ENCODE data around the gene NEK11. TPM values are rescaled to one million over a fixed set of nuclear protein-coding genes. Genes with fewer than 3 reads are reported as not detected.
A peak's percentile ranks its signal among the peaks of the same experiment; 100 is the strongest.
"Not testable (repeated sequence)": the region's sequence is repeated elsewhere in the genome, so short reads cannot be mapped to it uniquely, and the experiment has no call there.

The NEK11 gene
- total RNA-seq, 1 experiment from 2014 or later = 1.5 TPM

DNA sequence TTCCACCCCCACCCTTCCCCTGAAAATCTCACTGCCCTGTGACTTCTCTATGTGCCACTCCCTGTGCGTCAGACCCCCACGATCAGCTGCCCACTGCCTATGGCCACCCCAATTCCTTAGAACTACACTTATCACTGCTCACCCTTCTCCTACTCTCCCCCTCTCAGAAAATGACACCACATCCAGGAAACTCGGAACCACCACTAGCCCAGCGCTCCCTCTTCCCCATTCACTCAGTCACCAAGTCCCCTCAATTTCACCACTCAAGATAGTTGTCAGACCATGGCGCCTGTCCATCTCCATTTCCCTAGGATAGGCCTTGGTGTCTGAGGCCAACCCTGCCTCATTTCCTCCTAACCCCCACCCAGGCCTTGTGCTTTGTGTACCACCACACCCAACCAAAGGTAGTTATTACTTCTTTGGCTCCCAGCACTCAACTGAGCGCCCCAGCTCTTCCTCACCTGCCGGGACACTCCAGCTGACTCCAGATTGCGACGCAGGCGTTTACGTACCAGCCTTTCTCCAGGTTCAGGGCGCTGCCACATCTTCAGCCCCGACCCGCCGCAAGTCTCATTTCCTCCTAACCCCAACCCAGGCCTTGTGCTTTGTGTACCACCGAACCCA is 354.3 kb downstream of the NEK11 start:
- DNase-seq; H3K27me3 ChIP-seq (ENCODE audit: control insufficient read depth, insufficient read depth, low read length); H3K36me3 ChIP-seq (replicated peaks; ENCODE audit: control insufficient read depth, insufficient read depth, low read length): not testable (repeated sequence)
- peak overlapping the region; percentile 67 for H3K4me3 ChIP-seq (ENCODE audit: insufficient read depth, low read depth, low read length)

DNA sequence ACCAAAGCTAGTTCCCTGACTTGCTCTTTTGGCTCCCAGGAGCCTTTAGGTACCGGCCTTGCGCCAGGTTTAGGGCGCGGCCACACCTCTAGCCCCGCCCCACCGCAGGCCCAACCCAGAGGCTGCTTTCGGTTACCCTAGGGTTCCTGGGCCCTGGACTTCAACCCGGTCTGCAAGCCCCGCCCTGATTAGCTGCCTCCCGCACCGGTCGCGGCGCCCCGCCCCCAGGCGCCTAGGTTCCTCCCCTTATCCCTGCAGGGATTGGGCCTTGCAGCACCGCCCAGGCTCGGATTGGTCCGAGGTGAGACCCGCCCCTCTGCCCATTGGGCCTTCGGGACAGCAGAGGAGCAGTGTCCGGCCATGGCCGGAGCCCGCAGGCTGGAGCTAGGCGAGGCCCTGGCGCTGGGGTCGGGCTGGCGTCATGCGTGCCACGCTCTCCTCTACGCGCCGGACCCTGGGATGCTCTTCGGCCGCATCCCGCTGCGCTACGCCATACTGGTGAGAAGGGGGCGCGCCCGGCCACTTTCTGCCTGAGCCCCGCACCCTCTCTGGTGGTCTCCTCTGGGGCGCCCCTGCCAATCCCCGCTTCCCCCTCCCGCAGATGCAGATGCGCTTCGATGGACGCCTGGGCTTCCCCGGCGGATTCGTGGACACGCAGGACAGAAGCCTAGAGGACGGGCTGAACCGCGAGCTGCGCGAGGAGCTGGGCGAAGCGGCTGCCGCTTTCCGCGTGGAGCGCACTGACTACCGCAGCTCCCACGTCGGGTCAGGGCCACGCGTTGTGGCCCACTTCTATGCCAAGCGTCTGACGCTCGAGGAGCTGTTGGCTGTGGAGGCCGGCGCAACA is 355.0 kb downstream of the NEK11 start, which contains the start of gene NUDT16:
TSS of gene NUDT16 (plus strand) at position 330 of the 847 bp plus-strand sequence. CDS start at position 361, 31 bp downstream.
- Histone ChIP-seq H3K36me3 (replicated peaks; ENCODE audit: control insufficient read depth, insufficient read depth, low read length) (peaks cover 5% of the 10 kb centered on the region), H3K4me3 (ENCODE audit: insufficient read depth, low read depth, low read length) (peak within 1 kb of the TSS; percentile 87), H3K27me3 (ENCODE audit: control insufficient read depth, insufficient read depth, low read length) (no peaks in the 10 kb centered on the region)
- DNase-seq = peak; percentile 97

DNA sequence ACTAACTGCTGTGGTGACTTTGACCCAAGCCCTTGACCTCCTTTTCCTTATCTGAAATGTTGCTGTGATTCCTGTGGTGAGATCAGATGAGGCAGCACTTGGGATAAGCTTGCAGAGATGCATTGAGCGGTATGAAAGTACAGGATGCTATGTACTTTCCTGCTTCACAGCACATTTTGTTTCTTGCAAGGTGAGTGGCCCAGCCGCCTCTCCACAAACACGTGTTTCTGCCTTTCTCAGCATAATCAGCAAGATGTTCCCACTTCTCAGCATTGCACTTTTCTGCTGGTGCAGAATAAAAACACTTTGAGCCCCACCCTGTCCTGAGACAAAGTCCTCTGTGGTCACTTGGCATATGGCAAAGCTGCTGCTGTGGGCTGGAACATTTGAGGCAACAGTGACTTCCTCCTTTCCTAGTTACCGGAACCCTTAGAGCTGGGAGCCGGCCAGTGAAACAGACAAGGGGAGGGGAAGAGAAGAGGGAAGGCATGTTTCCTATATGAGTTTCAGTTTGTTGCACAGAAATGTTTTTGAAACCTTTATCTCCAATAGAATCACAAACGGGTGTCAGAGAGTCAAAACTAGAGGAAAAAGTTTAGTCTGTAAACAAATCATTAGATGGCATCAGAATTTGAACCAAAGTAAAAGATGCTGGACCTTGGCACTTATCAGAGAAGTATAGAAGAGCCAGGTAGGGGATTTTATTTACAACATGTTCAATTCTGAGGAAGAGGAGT is 359.9 kb downstream of the NEK11 start:
- no peak overlapping the region for H3K4me3 ChIP-seq (ENCODE audit: insufficient read depth, low read depth, low read length)
- DNase-seq = no peak
- H3K36me3 ChIP-seq (replicated peaks; ENCODE audit: control insufficient read depth, insufficient read depth, low read length) = peaks cover 5% of the 10 kb centered on the region
- no peaks in the 10 kb centered on the region for H3K27me3 ChIP-seq (ENCODE audit: control insufficient read depth, insufficient read depth, low read length)

DNA sequence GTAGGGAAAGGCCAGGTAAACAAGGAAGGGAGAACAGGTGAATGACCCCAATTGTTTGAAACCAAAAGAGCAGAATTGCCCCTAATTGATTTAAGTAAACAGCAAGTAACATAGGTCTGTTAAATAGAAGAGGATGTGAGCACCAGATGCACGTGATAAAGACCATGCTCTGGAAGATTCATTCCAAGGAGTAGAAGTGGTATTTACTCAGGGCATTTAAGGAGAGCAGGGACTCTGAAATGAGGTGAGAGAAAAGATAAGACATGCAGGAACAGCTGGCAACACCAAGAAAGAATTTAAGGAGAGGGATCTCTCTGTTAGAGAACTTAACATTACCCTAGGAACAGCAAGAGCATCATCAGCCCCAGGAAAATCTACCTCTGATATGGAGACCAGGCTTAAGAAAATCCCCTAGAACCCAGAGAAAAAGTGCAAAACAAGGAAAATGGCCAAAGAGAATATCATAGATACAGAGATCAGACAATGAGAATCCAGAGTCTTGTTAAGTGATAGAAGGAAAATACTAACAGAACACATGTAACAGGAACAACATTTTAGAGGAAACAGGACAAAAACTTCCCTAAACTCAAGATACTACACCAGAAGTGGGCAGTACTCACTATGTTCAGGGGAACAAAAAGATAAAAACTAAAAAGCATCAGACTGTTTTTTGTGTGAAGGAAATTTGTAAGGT is 361.3 kb downstream of the NEK11 start:
- peaks cover 5% of the 10 kb centered on the region for H3K36me3 ChIP-seq (replicated peaks; ENCODE audit: control insufficient read depth, insufficient read depth, low read length)
- no peak for DNase-seq
- no peak overlapping the region for H3K4me3 ChIP-seq (ENCODE audit: insufficient read depth, low read depth, low read length)
- no peaks in the 10 kb centered on the region for H3K27me3 ChIP-seq (ENCODE audit: control insufficient read depth, insufficient read depth, low read length)

DNA sequence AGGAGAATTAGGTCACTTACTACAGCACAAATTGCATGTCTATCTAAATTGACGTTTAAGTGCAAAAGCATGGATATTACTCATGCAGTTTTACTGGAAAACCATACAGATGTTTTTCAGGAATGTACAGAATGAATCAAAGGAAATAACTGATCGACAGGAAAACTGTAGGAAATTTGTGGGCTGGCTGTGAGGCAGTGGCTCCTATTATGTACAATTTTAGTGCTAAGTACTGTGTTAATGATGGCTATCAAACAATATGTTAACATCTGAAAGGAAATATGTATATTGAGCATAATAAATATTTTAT is 361.8 kb downstream of the NEK11 start:
- no peak overlapping the region for H3K4me3 ChIP-seq (ENCODE audit: insufficient read depth, low read depth, low read length)
- H3K27me3 ChIP-seq (ENCODE audit: control insufficient read depth, insufficient read depth, low read length) = no peaks in the 10 kb centered on the region
- DNase-seq = no peak
- H3K36me3 ChIP-seq (replicated peaks; ENCODE audit: control insufficient read depth, insufficient read depth, low read length) = peaks cover 4% of the 10 kb centered on the region

DNA sequence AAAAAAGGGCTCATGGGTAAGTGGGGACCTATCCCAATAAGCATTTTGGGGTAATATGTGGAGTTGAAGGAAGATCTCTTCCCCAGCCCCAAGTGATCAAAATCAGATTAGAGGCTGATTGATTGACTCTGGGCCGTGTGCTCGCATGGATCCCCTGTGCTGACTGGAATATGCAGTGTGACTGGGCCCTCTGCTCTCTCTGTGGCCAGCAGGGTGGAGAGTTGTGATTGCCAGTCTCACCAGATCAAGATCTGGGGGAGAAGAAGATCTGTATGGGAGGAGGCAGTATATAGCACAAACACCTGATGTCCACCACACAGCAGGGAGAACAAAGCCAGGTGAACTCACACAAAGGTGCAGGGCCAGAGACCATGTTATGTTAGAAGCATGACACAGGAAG is 363.7 kb downstream of the NEK11 start:
- H3K36me3 ChIP-seq (replicated peaks; ENCODE audit: control insufficient read depth, insufficient read depth, low read length) = no peaks in the 10 kb centered on the region; the same call in 1 of the 2 replicates
- H3K4me3 ChIP-seq (ENCODE audit: insufficient read depth, low read depth, low read length) = no peak overlapping the region
- DNase-seq = no peak
- H3K27me3 ChIP-seq (ENCODE audit: control insufficient read depth, insufficient read depth, low read length) = no peaks in the 10 kb centered on the region

DNA sequence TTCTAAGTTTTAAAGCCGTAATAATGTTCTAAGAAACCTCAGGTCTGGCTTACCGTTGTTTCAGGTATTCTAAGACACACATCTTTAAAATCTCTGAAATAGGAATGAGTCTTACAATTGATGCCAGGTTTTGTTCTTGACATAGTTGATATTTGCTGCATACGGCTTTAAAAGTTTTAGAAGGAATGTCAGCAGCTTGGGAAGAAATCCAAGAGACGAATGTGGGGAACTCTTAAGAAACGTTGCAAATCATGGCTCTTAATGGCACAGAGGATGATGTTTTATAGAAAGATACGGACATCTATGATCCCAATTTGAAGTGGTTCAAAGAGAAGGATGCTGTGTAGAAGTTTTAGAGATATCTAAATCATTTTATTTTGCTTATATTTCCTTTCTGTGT is 366.4 kb downstream of the NEK11 start:
- H3K4me3 ChIP-seq (ENCODE audit: insufficient read depth, low read depth, low read length) = no peak overlapping the region
- no peaks in the 10 kb centered on the region for H3K27me3 ChIP-seq (ENCODE audit: control insufficient read depth, insufficient read depth, low read length)
- DNase-seq = no peak
- H3K36me3 ChIP-seq (replicated peaks; ENCODE audit: control insufficient read depth, insufficient read depth, low read length) = no peaks in the 10 kb centered on the region

DNA sequence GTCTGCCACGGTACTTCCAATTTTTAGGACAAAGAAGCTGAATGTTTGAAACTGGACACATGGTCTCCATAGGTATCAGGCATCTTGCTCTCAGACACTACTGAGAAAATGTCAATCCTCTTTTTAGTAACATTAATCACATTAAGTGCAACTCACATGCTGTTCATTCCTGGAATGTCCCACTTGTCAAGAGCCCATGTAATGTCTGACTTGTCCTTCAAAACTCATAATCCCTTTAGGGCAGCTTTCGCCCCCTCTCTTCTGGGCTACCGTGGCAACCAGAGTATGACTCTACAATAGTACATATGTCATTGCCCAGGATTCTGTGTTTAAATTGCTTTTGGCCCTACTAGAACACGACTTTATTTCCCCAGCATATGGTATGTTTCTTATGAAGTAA is 367.2 kb downstream of the NEK11 start:
- Histone ChIP-seq H3K4me3 (ENCODE audit: insufficient read depth, low read depth, low read length) (no peak overlapping the region), H3K36me3 (replicated peaks; ENCODE audit: control insufficient read depth, insufficient read depth, low read length) (no peaks in the 10 kb centered on the region), H3K27me3 (ENCODE audit: control insufficient read depth, insufficient read depth, low read length) (no peaks in the 10 kb centered on the region)
- DNase-seq = no peak

DNA sequence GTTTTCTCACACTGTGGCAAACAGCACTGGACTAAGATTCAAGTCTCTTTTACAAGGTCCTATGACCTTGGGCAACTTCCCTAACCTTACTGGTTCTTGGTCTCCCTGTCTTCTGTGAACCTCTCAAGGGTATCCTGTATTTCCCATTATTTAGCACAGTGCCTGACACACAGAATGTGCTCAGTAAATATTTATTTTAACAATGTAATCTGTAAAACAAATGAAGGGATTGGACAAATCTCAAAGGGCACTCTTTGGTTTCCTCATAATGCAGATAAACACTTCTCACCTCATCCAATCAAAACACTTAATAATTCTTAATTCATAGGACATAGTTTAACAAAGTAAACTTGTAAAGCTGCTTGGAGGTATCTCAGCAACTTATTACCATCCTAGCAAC is 367.7 kb downstream of the NEK11 start:
- Histone ChIP-seq H3K27me3 (ENCODE audit: control insufficient read depth, insufficient read depth, low read length) (no peaks in the 10 kb centered on the region), H3K36me3 (replicated peaks; ENCODE audit: control insufficient read depth, insufficient read depth, low read length) (no peaks in the 10 kb centered on the region), H3K4me3 (ENCODE audit: insufficient read depth, low read depth, low read length) (no peak overlapping the region)
- no peak for DNase-seq

DNA sequence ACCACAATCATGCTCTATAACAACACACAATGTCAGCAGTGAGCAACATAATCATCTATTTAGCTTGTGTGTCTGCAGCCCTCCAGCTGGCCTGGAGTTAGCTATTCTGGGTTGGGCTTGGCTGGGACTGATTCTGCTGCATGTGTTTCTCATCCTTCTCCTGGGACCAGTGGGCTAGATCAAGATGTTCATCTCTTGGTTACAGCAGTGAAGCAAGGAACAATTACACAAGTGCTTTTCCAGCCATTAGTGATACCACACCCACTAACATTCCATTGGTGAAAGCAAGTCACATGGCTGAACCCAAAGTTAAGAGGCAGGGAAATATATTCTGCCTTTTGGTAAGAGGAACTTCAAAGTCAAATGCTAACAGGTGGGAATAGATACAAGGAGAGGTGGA is 369.5 kb downstream of the NEK11 start:
- Histone ChIP-seq H3K36me3 (replicated peaks; ENCODE audit: control insufficient read depth, insufficient read depth, low read length) (no peaks in the 10 kb centered on the region), H3K27me3 (ENCODE audit: control insufficient read depth, insufficient read depth, low read length) (no peaks in the 10 kb centered on the region), H3K4me3 (ENCODE audit: insufficient read depth, low read depth, low read length) (no peak overlapping the region)
- no peak for DNase-seq

DNA sequence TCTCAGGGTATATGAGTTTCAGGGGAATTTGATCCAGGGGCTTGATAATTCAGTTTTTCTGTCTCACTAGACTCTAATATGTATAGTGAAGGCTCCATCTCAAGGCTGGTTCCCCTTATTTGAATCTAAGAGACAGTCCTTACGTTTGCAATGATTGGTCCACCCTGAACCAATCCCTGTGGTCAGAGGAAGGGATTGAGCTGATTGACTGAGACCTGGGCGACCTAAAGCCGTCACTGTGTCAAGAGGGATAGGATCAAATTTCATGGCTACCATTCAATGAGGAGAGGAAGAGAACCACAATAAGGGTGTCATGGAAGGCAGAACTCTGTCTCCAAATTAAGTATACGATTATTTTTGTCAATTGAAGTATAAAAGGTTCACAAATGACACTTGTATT is 371.2 kb downstream of the NEK11 start:
- DNase-seq = no peak
- Histone ChIP-seq H3K36me3 (replicated peaks; ENCODE audit: control insufficient read depth, insufficient read depth, low read length) (no peaks in the 10 kb centered on the region), H3K27me3 (ENCODE audit: control insufficient read depth, insufficient read depth, low read length) (no peaks in the 10 kb centered on the region), H3K4me3 (ENCODE audit: insufficient read depth, low read depth, low read length) (no peak overlapping the region)

Other genes with a start within 250 kb of the NEK11 start
- gene ATP2C1, start 132.8 kb upstream of the NEK11 start, total RNA-seq (2014; rRNA removed; shearing (Covaris generic)) = 32.4 and 39.4 TPM in 2 replicates
- gene ASTE1, start 52 bp upstream of the NEK11 start, total RNA-seq (2014; rRNA removed; shearing (Covaris generic)) = 6.5 and 6.7 TPM in 2 replicates

All from H7 (cell line).